ENCODE results near the gene RAC3. TPM values are rescaled to one million over a fixed set of nuclear protein-coding genes. Genes with fewer than 3 reads are reported as not detected.

The RAC3 gene
- total RNA-seq, 1 donor = 9.1 TPM

- no peak for DNase-seq (ENCODE audit: low read depth)
- H3K4me3 ChIP-seq (ENCODE audit: low read depth, low read length) = no peak overlapping the region
- no peak for TF ChIP-seq CTCF (IDR thresholded peaks at IDR 0.05; ENCODE audit: insufficient read depth, low read depth, low read length)
Measured at GRCh38 chr17:82081966-82082365, 50.5 kb downstream of the RAC3 start.

GRCh38 chr17:82082456-82082855, 51.0 kb downstream of the RAC3 start:
- no peak for TF ChIP-seq CTCF (IDR thresholded peaks at IDR 0.05; ENCODE audit: insufficient read depth, low read depth, low read length)
- H3K4me3 ChIP-seq (ENCODE audit: low read depth, low read length) = no peak overlapping the region
- DNase-seq (ENCODE audit: low read depth) = no peak

GRCh38 chr17:82083009-82083408, 51.5 kb downstream of the RAC3 start:
- no peak for TF ChIP-seq CTCF (IDR thresholded peaks at IDR 0.05; ENCODE audit: insufficient read depth, low read depth, low read length)
- no peak overlapping the region for H3K4me3 ChIP-seq (ENCODE audit: low read depth, low read length)
- DNase-seq (ENCODE audit: low read depth) = no peak

Other genes with a start within 250 kb of the RAC3 start
- not detected in 2 replicates for gene GCGR, start 227.5 kb upstream of the RAC3 start, total RNA-seq
- 55.7 and 96.6 TPM in 2 replicates for gene MCRIP1, start 198.4 kb upstream of the RAC3 start, total RNA-seq
- gene PPP1R27, start 196.6 kb upstream of the RAC3 start, total RNA-seq = not detected in 2 replicates
- gene P4HB, start 171.1 kb upstream of the RAC3 start, total RNA-seq = 735 and 809 TPM in 2 replicates
- 106 and 181 TPM in 2 replicates for gene ARHGDIA, start 160.3 kb upstream of the RAC3 start, total RNA-seq
- 120 and 134 TPM in 2 replicates for gene ALYREF, start 140.1 kb upstream of the RAC3 start, total RNA-seq
- gene ANAPC11, start 140.0 kb upstream of the RAC3 start, total RNA-seq = 101 and 150 TPM in 2 replicates
- 0.43 and 0.64 TPM in 2 replicates for gene NPB, start 129.4 kb upstream of the RAC3 start, total RNA-seq
- 70.8 and 73.1 TPM in 2 replicates for gene PCYT2, start 120.3 kb upstream of the RAC3 start, total RNA-seq
- 14.7 and 18.0 TPM in 2 replicates for gene SIRT7, start 113.5 kb upstream of the RAC3 start, total RNA-seq
- 20.0 and 23.3 TPM in 2 replicates for gene MAFG, start 103.9 kb upstream of the RAC3 start, total RNA-seq
- gene PYCR1, start 94.4 kb upstream of the RAC3 start, total RNA-seq = 101 and 127 TPM in 2 replicates
- not detected in 2 replicates for gene MYADML2, start 84.4 kb upstream of the RAC3 start, total RNA-seq
- gene NOTUM, start 70.5 kb upstream of the RAC3 start, total RNA-seq = under 0.01 TPM in 1 of 2 replicates, not detected in the other
- gene ASPSCR1, start 54.0 kb upstream of the RAC3 start, total RNA-seq = 28.5 and 38.7 TPM in 2 replicates
- gene CENPX, start 8.8 kb upstream of the RAC3 start, total RNA-seq = 30.7 and 33.2 TPM in 2 replicates
- gene LRRC45, start 8.4 kb upstream of the RAC3 start, total RNA-seq = 12.9 and 13.4 TPM in 2 replicates
- 40.6 and 51.9 TPM in 2 replicates for gene DCXR, start 6.0 kb downstream of the RAC3 start, total RNA-seq
- 39.6 and 47.5 TPM in 2 replicates for gene RFNG, start 20.1 kb downstream of the RAC3 start, total RNA-seq
- gene GPS1, start 20.2 kb downstream of the RAC3 start, total RNA-seq = 104 and 109 TPM in 2 replicates
- gene DUS1L, start 34.1 kb downstream of the RAC3 start, total RNA-seq = 56.1 and 64.4 TPM in 2 replicates
- gene FASN, start 66.6 kb downstream of the RAC3 start, total RNA-seq = 274 and 280 TPM in 2 replicates
- gene CCDC57, start 181.2 kb downstream of the RAC3 start, total RNA-seq = 19.9 and 20.6 TPM in 2 replicates
- gene SLC16A3, start 197.4 kb downstream of the RAC3 start, total RNA-seq = 131 and 174 TPM in 2 replicates
- 49.3 and 57.0 TPM in 2 replicates for gene CSNK1D, start 242.0 kb downstream of the RAC3 start, total RNA-seq

All from fibroblast of villous mesenchyme (primary cell).